HCT116 (cell line): ENCODE measurements around the gene UQCC2.

Experiments
- EZH2phosphoT487 ChIP-seq: fragments of 200-600 bp; IDR thresholded peaks from 2 replicates; pipeline ENCODE4 v1.6.1; 2018; ENCODE audit warnings: antibody characterized with exemption, borderline replicate concordance
- FOSL1 ChIP-seq: IDR thresholded peaks from 2 replicates; pipeline ENCODE4 v1.6.1; 2012; ENCODE audit warnings: low read depth
- JUND ChIP-seq: IDR thresholded peaks from 2 replicates; pipeline ENCODE4 v1.6.1; 2012
- MAX ChIP-seq: IDR thresholded peaks from 2 replicates; pipeline ENCODE4 v1.6.1; 2012
- POLR2A ChIP-seq: IDR thresholded peaks from 2 replicates; pipeline ENCODE4 v1.7.0; 2011; ENCODE audit warnings: borderline replicate concordance; ENCODE audit not compliant: insufficient read depth, insufficient read length; ENCODE audit errors: extremely low read depth
- RAD21 ChIP-seq: IDR thresholded peaks from 2 replicates; pipeline ENCODE4 v1.6.1; 2012; ENCODE audit warnings: low read depth, mild to moderate bottlenecking
- ZNF274 ChIP-seq: fragments of 200-500 bp; sonication (Bioruptor generic); IDR thresholded peaks from 2 replicates; pipeline ENCODE4 v1.6.1; 2014; ENCODE audit warnings: mild to moderate bottlenecking, low read depth, low read length, inconsistent platforms
- TF ChIP-seq, protein P1 (sequence below), 3 experiments: fragments of 200-600 bp in 1 of 3; sonication (generic) in 1 of 3; IDR thresholded peaks in 2 of 3; conservative IDR thresholded peaks in 1 of 3; 2 replicates each; pipeline ENCODE4 v1.5.1; 2012 to 2017; ENCODE audit warnings: low read depth in 2 of 3, low read length in 2 of 3, antibody characterized with exemption in 1 of 3, borderline replicate concordance in 1 of 3, control low read depth in 1 of 3, mild to moderate bottlenecking in 1 of 3, mixed read lengths in 1 of 3, mixed run types in 1 of 3, moderate library complexity in 1 of 3; ENCODE audit not compliant: insufficient read depth in 1 of 3

- no peak for TF ChIP-seq MAX
- no peak for TF ChIP-seq RAD21
- TF ChIP-seq, protein P1, sequence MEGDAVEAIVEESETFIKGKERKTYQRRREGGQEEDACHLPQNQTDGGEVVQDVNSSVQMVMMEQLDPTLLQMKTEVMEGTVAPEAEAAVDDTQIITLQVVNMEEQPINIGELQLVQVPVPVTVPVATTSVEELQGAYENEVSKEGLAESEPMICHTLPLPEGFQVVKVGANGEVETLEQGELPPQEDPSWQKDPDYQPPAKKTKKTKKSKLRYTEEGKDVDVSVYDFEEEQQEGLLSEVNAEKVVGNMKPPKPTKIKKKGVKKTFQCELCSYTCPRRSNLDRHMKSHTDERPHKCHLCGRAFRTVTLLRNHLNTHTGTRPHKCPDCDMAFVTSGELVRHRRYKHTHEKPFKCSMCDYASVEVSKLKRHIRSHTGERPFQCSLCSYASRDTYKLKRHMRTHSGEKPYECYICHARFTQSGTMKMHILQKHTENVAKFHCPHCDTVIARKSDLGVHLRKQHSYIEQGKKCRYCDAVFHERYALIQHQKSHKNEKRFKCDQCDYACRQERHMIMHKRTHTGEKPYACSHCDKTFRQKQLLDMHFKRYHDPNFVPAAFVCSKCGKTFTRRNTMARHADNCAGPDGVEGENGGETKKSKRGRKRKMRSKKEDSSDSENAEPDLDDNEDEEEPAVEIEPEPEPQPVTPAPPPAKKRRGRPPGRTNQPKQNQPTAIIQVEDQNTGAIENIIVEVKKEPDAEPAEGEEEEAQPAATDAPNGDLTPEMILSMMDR (IDR thresholded peaks at IDR 0.05 in 2 of 3, conservative IDR thresholded peaks at IDR 0.05 in 1 of 3; ENCODE audit: borderline replicate concordance in 1 of 3, insufficient read depth in 1 of 3, low read depth in 2 of 3, low read length in 2 of 3) = no peak
- no peak for TF ChIP-seq JUND
- no peak for TF ChIP-seq POLR2A
- TF ChIP-seq ZNF274 = no peak
- no peak for TF ChIP-seq EZH2phosphoT487
- no peak for TF ChIP-seq FOSL1
These were observed 27.4 kb upstream of the UQCC2 start for GRCh38 chr6:33738879-33739278.
